HEK293 (cell line): ENCODE measurements around the gene SEMA4C.

ENCODE experiments used
- CTCF ChIA-PET: fragments of 350-600 bp; formaldehyde crosslinking; extraction: SDS; loops from one replicate; lab custom pipeline; 2021; ENCODE audit warnings: antibody characterized with exemption; lab: Yijun Ruan, JAX
- POLR2A ChIA-PET: fragments of 300-600 bp; formaldehyde crosslinking; extraction: SDS; loops from one replicate; lab custom pipeline; 2020; ENCODE audit warnings: antibody characterized with exemption, inconsistent platforms; lab: Yijun Ruan, JAX
- H3K27ac ChIP-seq: fragments of 200-500 bp; sonication (Bioruptor generic); 2 replicates; pipeline ENCODE4 v1.5.1; 2014; ENCODE audit warnings: low read depth, low read length, control low read depth, inconsistent platforms; ENCODE audit errors: extremely low read depth
- H3K36me3 ChIP-seq, 2 experiments: fragments of 200-500 bp in 1 of 2; sonication (Bioruptor generic) in 1 of 2; 1 replicate in 1 of 2; 2 replicates in 1 of 2; pipeline ENCODE4 v1.5.1; 2014 to 2017; ENCODE audit warnings: inconsistent platforms in 2 of 2, low read length in 2 of 2; ENCODE audit not compliant: control insufficient read depth in 2 of 2, insufficient read depth in 1 of 2
- H3K4me1 ChIP-seq: fragments of 200-500 bp; sonication (Bioruptor generic); 2 replicates; pipeline ENCODE4 v1.5.1; 2014; ENCODE audit warnings: mild to moderate bottlenecking, low read length, inconsistent platforms; ENCODE audit not compliant: control insufficient read depth, insufficient read depth
- H3K4me3 ChIP-seq: 2 replicates; pipeline ENCODE4 v1.5.1; 2011; ENCODE audit warnings: low read depth, mild to moderate bottlenecking, control low read depth, low read length, moderate library complexity
- H3K9me3 ChIP-seq: fragments of 200-500 bp; sonication (Bioruptor generic); 2 replicates; pipeline ENCODE4 v1.5.1; 2014; ENCODE audit warnings: low read depth, low read length, inconsistent platforms; ENCODE audit not compliant: control insufficient read depth, insufficient read depth
- BCL6B ChIP-seq: fragments of 450-650 bp; formaldehyde crosslinking; IDR thresholded peaks from 2 replicates; pipeline ENCODE4 v1.5.1; 2017; ENCODE audit warnings: missing biosample characterization, missing genetic modification characterization
- EGR2 ChIP-seq: fragments of 450-650 bp; formaldehyde crosslinking; IDR thresholded peaks from 2 replicates; pipeline ENCODE4 v1.5.1; 2016; ENCODE audit warnings: low read depth, missing biosample characterization, missing genetic modification characterization
- GLIS1 ChIP-seq: fragments of 450-650 bp; formaldehyde crosslinking; IDR thresholded peaks from 2 replicates; pipeline ENCODE4 v1.5.1; 2016; ENCODE audit warnings: missing biosample characterization, missing genetic modification characterization
- KLF1 ChIP-seq: fragments of 450-650 bp; formaldehyde crosslinking; IDR thresholded peaks from 2 replicates; pipeline ENCODE4 v1.5.1; 2016; ENCODE audit warnings: missing biosample characterization, missing genetic modification characterization
- KLF10 ChIP-seq: fragments of 450-650 bp; IDR thresholded peaks from 2 replicates; pipeline ENCODE4 v1.5.1; 2018; ENCODE audit warnings: missing biosample characterization, mild to moderate bottlenecking, missing genetic modification characterization
- SCRT2 ChIP-seq: fragments of 450-650 bp; formaldehyde crosslinking; IDR thresholded peaks from 2 replicates; pipeline ENCODE4 v1.5.1; 2016; ENCODE audit warnings: missing biosample characterization, missing genetic modification characterization
- SP3 ChIP-seq: fragments of 450-650 bp; formaldehyde crosslinking; IDR thresholded peaks from 2 replicates; pipeline ENCODE4 v1.5.1; 2016; ENCODE audit warnings: missing biosample characterization, missing genetic modification characterization
- ZFHX2 ChIP-seq: fragments of 450-650 bp; formaldehyde crosslinking; conservative IDR thresholded peaks from 2 replicates; pipeline ENCODE4 v1.5.1; 2016; ENCODE audit warnings: missing biosample characterization, missing genetic modification characterization
- ZIC2 ChIP-seq: fragments of 450-650 bp; formaldehyde crosslinking; IDR thresholded peaks from 2 replicates; pipeline ENCODE4 v1.5.1; 2016; ENCODE audit warnings: missing biosample characterization, missing genetic modification characterization
- ZNF112 ChIP-seq: fragments of 450-650 bp; formaldehyde crosslinking; IDR thresholded peaks from 2 replicates; pipeline ENCODE4 v1.5.0; 2017; ENCODE audit warnings: missing biosample characterization, missing genetic modification characterization
- ZNF133 ChIP-seq: fragments of 450-650 bp; formaldehyde crosslinking; IDR thresholded peaks from 2 replicates; pipeline ENCODE4 v1.5.1; 2016; ENCODE audit warnings: missing biosample characterization, missing genetic modification characterization
- ZNF2 ChIP-seq: fragments of 450-650 bp; formaldehyde crosslinking; IDR thresholded peaks from 2 replicates; pipeline ENCODE4 v1.5.1; 2016; ENCODE audit warnings: missing biosample characterization, missing genetic modification characterization
- ZNF280C ChIP-seq: fragments of 450-650 bp; formaldehyde crosslinking; IDR thresholded peaks from 2 replicates; pipeline ENCODE4 v1.5.1; 2016; ENCODE audit warnings: missing biosample characterization, missing genetic modification characterization
- ZNF404 ChIP-seq: fragments of 450-650 bp; formaldehyde crosslinking; IDR thresholded peaks from 2 replicates; pipeline ENCODE4 v1.5.1; 2017; ENCODE audit warnings: missing biosample characterization, missing genetic modification characterization
- ZNF433 ChIP-seq: fragments of 450-650 bp; formaldehyde crosslinking; IDR thresholded peaks from 2 replicates; pipeline ENCODE4 v1.5.1; 2016; ENCODE audit warnings: missing biosample characterization, missing genetic modification characterization, low read depth
- ZNF837 ChIP-seq: fragments of 450-650 bp; formaldehyde crosslinking; IDR thresholded peaks from 2 replicates; pipeline ENCODE4 v1.5.1; 2016; ENCODE audit warnings: missing biosample characterization, missing genetic modification characterization

The SEMA4C gene

GRCh38 chr2:96907115-96908041, 37.5 kb upstream of the SEMA4C start:
- Histone ChIP-seq H3K9me3 (no peaks in the 10 kb centered on the region), H3K27ac (no peak overlapping the region), H3K4me1 (no peaks in the 10 kb centered on the region), H3K36me3 (no peaks in the 10 kb centered on the region), H3K4me3 (no peak overlapping the region)
- POLR2A ChIA-PET = no interaction called here
- TF ChIP-seq ZFHX2 (tag by site-specific recombination) (peak; percentile 31; the same call in 1 of the 2 replicates), ZNF837 (tag by site-specific recombination) (no peak), KLF1 (tag by site-specific recombination) (0 out of 2 replicates have a peak, but pooled peaks have one; percentile 18), EGR2 (tag by site-specific recombination) (0 out of 2 replicates have a peak, but pooled peaks have one; percentile 21), SP3 (0 out of 2 replicates have a peak, but pooled peaks have one; percentile 30), SCRT2 (tag by site-specific recombination) (peak; percentile 58; the same call in 1 of the 2 replicates)
- CTCF ChIA-PET = no interaction called here

- H3K9me3 ChIP-seq = no peaks in the 10 kb centered on the region
- H3K27ac ChIP-seq = no peak overlapping the region
- H3K4me1 ChIP-seq = no peaks in the 10 kb centered on the region
- no peak for TF ChIP-seq ZNF133 (tag by site-specific recombination)
- no peak for TF ChIP-seq ZNF112
- TF ChIP-seq ZNF433 (tag by site-specific recombination) = no peak
- no peak for TF ChIP-seq ZNF404 (tag by site-specific recombination)
- peak; percentile 6; the same call in 1 of the 2 replicates for TF ChIP-seq GLIS1 (tag by site-specific recombination)
- TF ChIP-seq ZIC2 (tag by site-specific recombination) = peak; percentile 74
- TF ChIP-seq, all 188 proteins: peak for 2
- H3K4me3 ChIP-seq = no peak overlapping the region
- H3K36me3 ChIP-seq = no peaks in the 10 kb centered on the region
- POLR2A ChIA-PET = no interaction called here
- CTCF ChIA-PET = no interaction called here
Observed at GRCh38 chr2:96906729-96907114, 36.8 kb upstream of the SEMA4C start.

GRCh38 chr2:96903815-96904214, 33.9 kb upstream of the SEMA4C start:
- Histone ChIP-seq H3K9me3 (no peaks in the 10 kb centered on the region), H3K4me3 (no peak overlapping the region), H3K36me3 (no peaks in the 10 kb centered on the region), H3K27ac (no peak overlapping the region), H3K4me1 (no peaks in the 10 kb centered on the region)
- TF ChIP-seq SCRT2 (tag by site-specific recombination) = no peak
- 0 out of 2 replicates have a peak, but pooled peaks have one; percentile 0 for TF ChIP-seq ZIC2 (tag by site-specific recombination)
- no peak for TF ChIP-seq ZNF2 (tag by site-specific recombination)
- CTCF ChIA-PET = no interaction called here
- POLR2A ChIA-PET = no interaction called here

- Histone ChIP-seq H3K4me1 (no peaks in the 10 kb centered on the region), H3K36me3 (no peaks in the 10 kb centered on the region), H3K4me3 (no peak overlapping the region), H3K9me3 (no peaks in the 10 kb centered on the region), H3K27ac (no peak overlapping the region)
- CTCF ChIA-PET = interaction anchor here (0.6 to 1.0 kb wide), 2 partner anchors 45 to 75 kb away, joined by 3 to 4 read pairs; partner anchors contain the start of gene ANKRD39
- no peak for TF ChIP-seq ZNF280C (tag by site-specific recombination)
- no peak for TF ChIP-seq BCL6B (tag by site-specific recombination)
- TF ChIP-seq KLF10 = no peak
- TF ChIP-seq ZIC2 (tag by site-specific recombination) = peak; percentile 70
- TF ChIP-seq, all 188 proteins: peak for 1
- POLR2A ChIA-PET = no interaction called here
Observed at GRCh38 chr2:96903318-96903717, 33.4 kb upstream of the SEMA4C start.
